ENCODE results near the gene SLC46A1.

SLC46A1 gene

GRCh38 chr17:28357901-28358197 lies 48.2 kb downstream of the SLC46A1 start:
- H3K27me3 ChIP-seq (ENCODE audit: control insufficient read depth, insufficient read depth, low read length), result no peaks in the 10 kb centered on the region
- no peaks in the 10 kb centered on the region for H3K4me1 ChIP-seq (ENCODE audit: control insufficient read depth, insufficient read depth, low read length)
- H3K9me3 ChIP-seq (ENCODE audit: control insufficient read depth, insufficient read depth, low read length), result no peaks in the 10 kb centered on the region
- WGBS (ENCODE audit: insufficient coverage, insufficient read length), result no CpG with 5 or more reads among the region's 4 CpGs
- no peak overlapping the region for H3K27ac ChIP-seq (ENCODE audit: low read length)
- peaks cover 15% of the 10 kb centered on the region; the same call in 1 of the 2 replicates for H3K36me3 ChIP-seq (ENCODE audit: control insufficient read depth, insufficient read depth, low read length)
- peak overlapping the region; percentile 93; the same call in 1 of the 2 replicates for H3K4me3 ChIP-seq (ENCODE audit: low read length)
- no peak for DNase-seq (ENCODE audit: low read depth, low spot score)

DNA sequence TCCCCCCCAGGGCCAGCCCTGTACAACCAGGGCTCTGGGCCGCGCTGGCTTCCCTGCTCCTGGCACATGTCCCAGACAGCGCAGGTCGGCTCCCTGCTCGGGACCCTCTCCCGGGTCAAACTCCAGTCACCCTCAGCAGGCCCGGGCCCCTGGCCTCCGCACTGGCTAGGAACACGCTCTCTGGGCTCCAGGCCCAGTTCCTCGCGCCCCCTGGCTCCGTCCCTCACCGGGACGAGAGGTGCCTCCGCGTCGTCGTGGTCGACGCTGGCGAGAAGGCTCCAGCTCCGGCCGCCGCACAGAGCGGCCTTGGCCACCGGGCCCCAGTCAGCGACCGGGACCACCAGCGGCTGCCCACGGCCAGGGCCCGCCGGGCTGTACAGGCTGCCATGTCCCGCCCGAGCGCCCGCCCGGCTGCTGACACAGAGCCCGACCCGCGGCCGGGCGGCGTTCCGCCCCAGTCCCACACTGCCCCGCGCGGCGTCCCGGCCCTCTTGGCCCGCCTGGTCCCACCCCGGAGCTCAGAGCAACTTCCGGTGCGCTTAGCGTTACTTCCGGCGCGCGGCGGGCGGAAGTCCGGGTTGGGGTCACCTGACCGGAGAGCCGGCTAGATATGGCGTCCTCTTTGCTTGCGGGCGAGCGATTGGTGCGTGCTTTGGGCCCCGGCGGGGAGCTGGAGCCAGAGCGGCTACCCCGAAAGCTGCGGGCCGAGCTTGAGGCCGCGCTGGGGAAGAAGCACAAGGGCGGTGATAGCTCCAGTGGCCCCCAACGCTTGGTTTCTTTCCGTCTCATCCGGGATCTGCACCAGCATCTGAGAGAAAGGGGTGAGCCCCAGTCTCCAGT lies 48.7 kb downstream of the SLC46A1 start, which contains the start of gene POLDIP2:
Gene POLDIP2 (minus strand): TSS at position 467 of the 840 bp plus-strand sequence. CDS start 79 bp downstream, at position 388.
- peaks cover 16% of the 10 kb centered on the region; the same call in 1 of the 2 replicates for H3K36me3 ChIP-seq (ENCODE audit: control insufficient read depth, insufficient read depth, low read length)
- H3K4me1 ChIP-seq (ENCODE audit: control insufficient read depth, insufficient read depth, low read length), result no peaks in the 10 kb centered on the region

DNA sequence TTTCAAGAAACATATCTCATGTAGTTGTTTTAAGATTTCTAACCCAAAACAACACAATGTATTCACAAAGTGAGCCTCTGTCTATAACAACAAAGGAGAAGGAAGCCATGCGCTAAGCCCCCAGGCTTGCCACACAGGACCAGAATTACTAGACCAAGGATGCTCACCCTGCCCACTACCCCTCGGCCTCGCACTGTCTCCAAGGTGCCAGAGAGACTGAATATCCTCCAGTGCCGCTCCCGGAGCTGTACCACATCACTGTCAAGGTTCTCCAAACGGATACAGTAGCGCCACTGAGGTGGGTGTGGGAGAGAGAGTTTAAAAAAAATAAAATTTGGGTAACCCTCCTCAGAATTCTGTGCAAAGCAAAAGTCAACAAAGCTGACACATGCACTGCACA lies 55.7 kb downstream of the SLC46A1 start:
- Histone ChIP-seq H3K4me3 (ENCODE audit: low read length) (no peak overlapping the region), H3K9me3 (ENCODE audit: control insufficient read depth, insufficient read depth, low read length) (no peaks in the 10 kb centered on the region), H3K27me3 (ENCODE audit: control insufficient read depth, insufficient read depth, low read length) (no peaks in the 10 kb centered on the region), H3K27ac (ENCODE audit: low read length) (no peak overlapping the region), H3K4me1 (ENCODE audit: control insufficient read depth, insufficient read depth, low read length) (no peaks in the 10 kb centered on the region), H3K36me3 (ENCODE audit: control insufficient read depth, insufficient read depth, low read length) (peaks cover 38% of the 10 kb centered on the region)
- no CpG with 5 or more reads among the region's 7 CpGs for WGBS (ENCODE audit: insufficient coverage, insufficient read length)
- no peak for DNase-seq (ENCODE audit: low read depth, low spot score)

More for the DNA sequence above, 48.7 kb downstream of the SLC46A1 start, which contains the start of gene POLDIP2:
- no CpG with 5 or more reads among the region's 80 CpGs for WGBS (ENCODE audit: insufficient coverage, insufficient read length)
- no peaks in the 10 kb centered on the region for H3K9me3 ChIP-seq (ENCODE audit: control insufficient read depth, insufficient read depth, low read length)
- no peak within 1 kb of the TSS for H3K27ac ChIP-seq (ENCODE audit: low read length)
- H3K4me3 ChIP-seq (ENCODE audit: low read length), result peak within 1 kb of the TSS; percentile 93
- H3K27me3 ChIP-seq (ENCODE audit: control insufficient read depth, insufficient read depth, low read length), result no peaks in the 10 kb centered on the region
- no peak for DNase-seq (ENCODE audit: low read depth, low spot score)

GRCh38 chr17:28348979-28349378 lies 57.0 kb downstream of the SLC46A1 start:
- WGBS (ENCODE audit: insufficient coverage, insufficient read length), result no CpG with 5 or more reads among the region's 3 CpGs
- DNase-seq (ENCODE audit: low read depth, low spot score), result no peak
- no peaks in the 10 kb centered on the region for H3K4me1 ChIP-seq (ENCODE audit: control insufficient read depth, insufficient read depth, low read length)
- peaks cover 41% of the 10 kb centered on the region for H3K36me3 ChIP-seq (ENCODE audit: control insufficient read depth, insufficient read depth, low read length)
- H3K9me3 ChIP-seq (ENCODE audit: control insufficient read depth, insufficient read depth, low read length), result no peaks in the 10 kb centered on the region
- no peak overlapping the region for H3K4me3 ChIP-seq (ENCODE audit: low read length)
- no peaks in the 10 kb centered on the region for H3K27me3 ChIP-seq (ENCODE audit: control insufficient read depth, insufficient read depth, low read length)
- H3K27ac ChIP-seq (ENCODE audit: low read length), result no peak overlapping the region

- peaks cover 37% of the 10 kb centered on the region for H3K36me3 ChIP-seq (ENCODE audit: control insufficient read depth, insufficient read depth, low read length)
- WGBS (ENCODE audit: insufficient coverage, insufficient read length), result no CpG with 5 or more reads among the region's 8 CpGs
Measured at GRCh38 chr17:28347261-28347891, 58.6 kb downstream of the SLC46A1 start.

GRCh38 chr17:28346746-28347246 lies 59.2 kb downstream of the SLC46A1 start:
- Histone ChIP-seq H3K4me3 (ENCODE audit: low read length) (no peak overlapping the region), H3K27me3 (ENCODE audit: control insufficient read depth, insufficient read depth, low read length) (no peaks in the 10 kb centered on the region), H3K9me3 (ENCODE audit: control insufficient read depth, insufficient read depth, low read length) (no peaks in the 10 kb centered on the region), H3K4me1 (ENCODE audit: control insufficient read depth, insufficient read depth, low read length) (no peaks in the 10 kb centered on the region), H3K27ac (ENCODE audit: low read length) (no peak overlapping the region), H3K36me3 (ENCODE audit: control insufficient read depth, insufficient read depth, low read length) (peaks cover 40% of the 10 kb centered on the region)
- no peak for DNase-seq (ENCODE audit: low read depth, low spot score)
- WGBS (ENCODE audit: insufficient coverage, insufficient read length), result no CpG with 5 or more reads among the region's 7 CpGs

More at GRCh38 chr17:28347261-28347891, 58.6 kb downstream of the SLC46A1 start:
- Histone ChIP-seq H3K4me1 (ENCODE audit: control insufficient read depth, insufficient read depth, low read length) (no peaks in the 10 kb centered on the region), H3K27me3 (ENCODE audit: control insufficient read depth, insufficient read depth, low read length) (no peaks in the 10 kb centered on the region), H3K9me3 (ENCODE audit: control insufficient read depth, insufficient read depth, low read length) (no peaks in the 10 kb centered on the region), H3K4me3 (ENCODE audit: low read length) (no peak overlapping the region), H3K27ac (ENCODE audit: low read length) (no peak overlapping the region)
- no peak for DNase-seq (ENCODE audit: low read depth, low spot score)

GRCh38 chr17:28346199-28346580 lies 59.8 kb downstream of the SLC46A1 start:
- peaks cover 40% of the 10 kb centered on the region for H3K36me3 ChIP-seq (ENCODE audit: control insufficient read depth, insufficient read depth, low read length)
- DNase-seq (ENCODE audit: low read depth, low spot score), result no peak
- no peak overlapping the region for H3K27ac ChIP-seq (ENCODE audit: low read length)

GRCh38 chr17:28345419-28346198 lies 60.4 kb downstream of the SLC46A1 start:
- Histone ChIP-seq H3K4me3 (ENCODE audit: low read length) (no peak overlapping the region), H3K4me1 (ENCODE audit: control insufficient read depth, insufficient read depth, low read length) (no peaks in the 10 kb centered on the region), H3K36me3 (ENCODE audit: control insufficient read depth, insufficient read depth, low read length) (peaks cover 37% of the 10 kb centered on the region), H3K27me3 (ENCODE audit: control insufficient read depth, insufficient read depth, low read length) (no peaks in the 10 kb centered on the region), H3K9me3 (ENCODE audit: control insufficient read depth, insufficient read depth, low read length) (no peaks in the 10 kb centered on the region), H3K27ac (ENCODE audit: low read length) (no peak overlapping the region)
- no CpG with 5 or more reads among the region's 13 CpGs for WGBS (ENCODE audit: insufficient coverage, insufficient read length)
- DNase-seq (ENCODE audit: low read depth, low spot score), result no peak

More at GRCh38 chr17:28346199-28346580, 59.8 kb downstream of the SLC46A1 start:
- no peaks in the 10 kb centered on the region for H3K27me3 ChIP-seq (ENCODE audit: control insufficient read depth, insufficient read depth, low read length)
- WGBS (ENCODE audit: insufficient coverage, insufficient read length), result no CpG with 5 or more reads among the region's 2 CpGs
- no peaks in the 10 kb centered on the region for H3K9me3 ChIP-seq (ENCODE audit: control insufficient read depth, insufficient read depth, low read length)
- H3K4me1 ChIP-seq (ENCODE audit: control insufficient read depth, insufficient read depth, low read length), result no peaks in the 10 kb centered on the region
- no peak overlapping the region for H3K4me3 ChIP-seq (ENCODE audit: low read length)
